ENCODE data around the gene PGAP6.
"Not testable (repeated sequence)": the region's sequence is repeated elsewhere in the genome, so short reads cannot be mapped to it uniquely, and the experiment has no call there.

The PGAP6 gene

DNA sequence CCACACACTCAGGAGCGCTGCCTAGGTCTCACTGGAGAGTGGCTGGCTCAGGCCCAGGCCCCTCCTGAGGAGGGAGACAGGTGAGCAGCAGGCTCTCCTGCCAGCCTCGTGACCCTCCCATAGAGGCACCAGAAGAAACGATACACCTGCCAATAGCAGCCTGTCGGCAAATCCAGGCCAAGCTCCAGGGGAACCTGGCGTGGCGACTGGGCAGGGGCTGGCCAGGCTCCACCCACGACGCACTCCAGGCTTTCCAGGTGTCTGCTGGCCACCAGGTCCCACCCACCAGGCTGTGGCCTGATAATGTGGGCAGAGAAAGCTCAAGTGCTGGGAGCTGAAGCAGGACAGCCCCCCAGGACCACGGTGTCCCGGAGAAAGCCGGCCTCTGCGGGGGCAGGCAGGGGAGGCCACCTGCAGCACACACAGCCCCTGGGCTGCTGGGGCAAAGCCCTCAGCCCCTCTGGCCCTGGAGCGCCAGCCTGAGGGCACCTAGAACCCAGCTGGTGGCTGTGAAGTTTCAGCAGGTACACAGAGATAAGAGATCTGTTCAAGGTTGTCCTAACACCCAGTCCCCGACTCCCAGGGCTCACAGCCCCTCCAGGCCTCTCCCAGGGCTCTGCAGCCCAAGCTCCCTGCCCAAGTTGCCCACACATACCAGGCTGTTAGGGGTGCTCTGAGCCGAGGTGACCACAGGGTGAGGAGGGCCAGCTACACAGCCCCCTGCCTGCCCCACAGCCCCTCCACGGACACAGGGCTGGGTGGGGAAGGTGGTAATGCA, 2.4 kb downstream of the PGAP6 start:
- DNase-seq = no peak

DNA sequence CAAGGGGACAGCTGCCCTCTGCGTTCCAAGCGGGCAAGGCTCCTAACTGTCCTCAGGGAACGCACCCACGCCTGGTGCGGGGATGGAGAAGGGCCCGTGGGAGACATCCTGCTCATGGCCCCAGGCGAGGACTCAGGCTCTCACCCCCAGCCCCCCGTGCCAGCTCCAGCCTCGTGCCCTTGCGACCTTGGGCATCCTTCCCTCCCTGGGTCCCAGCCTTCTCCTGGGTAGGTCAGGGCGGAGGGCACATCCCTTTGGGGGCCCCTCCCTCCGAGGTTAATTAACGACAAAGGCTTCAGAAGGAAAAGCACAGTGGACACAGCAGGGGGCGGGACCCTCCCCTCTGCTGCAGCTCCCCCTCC, 3.0 kb downstream of the PGAP6 start:
- DNase-seq = no peak

GRCh38 chr16:378113-378820, 3.5 kb downstream of the PGAP6 start:
- not testable (repeated sequence) for DNase-seq

- no peak for DNase-seq
These were observed 4.3 kb downstream of the PGAP6 start for GRCh38 chr16:377419-377951.

- DNase-seq = no peak
These were observed 4.9 kb downstream of the PGAP6 start for GRCh38 chr16:376817-377418.

DNA sequence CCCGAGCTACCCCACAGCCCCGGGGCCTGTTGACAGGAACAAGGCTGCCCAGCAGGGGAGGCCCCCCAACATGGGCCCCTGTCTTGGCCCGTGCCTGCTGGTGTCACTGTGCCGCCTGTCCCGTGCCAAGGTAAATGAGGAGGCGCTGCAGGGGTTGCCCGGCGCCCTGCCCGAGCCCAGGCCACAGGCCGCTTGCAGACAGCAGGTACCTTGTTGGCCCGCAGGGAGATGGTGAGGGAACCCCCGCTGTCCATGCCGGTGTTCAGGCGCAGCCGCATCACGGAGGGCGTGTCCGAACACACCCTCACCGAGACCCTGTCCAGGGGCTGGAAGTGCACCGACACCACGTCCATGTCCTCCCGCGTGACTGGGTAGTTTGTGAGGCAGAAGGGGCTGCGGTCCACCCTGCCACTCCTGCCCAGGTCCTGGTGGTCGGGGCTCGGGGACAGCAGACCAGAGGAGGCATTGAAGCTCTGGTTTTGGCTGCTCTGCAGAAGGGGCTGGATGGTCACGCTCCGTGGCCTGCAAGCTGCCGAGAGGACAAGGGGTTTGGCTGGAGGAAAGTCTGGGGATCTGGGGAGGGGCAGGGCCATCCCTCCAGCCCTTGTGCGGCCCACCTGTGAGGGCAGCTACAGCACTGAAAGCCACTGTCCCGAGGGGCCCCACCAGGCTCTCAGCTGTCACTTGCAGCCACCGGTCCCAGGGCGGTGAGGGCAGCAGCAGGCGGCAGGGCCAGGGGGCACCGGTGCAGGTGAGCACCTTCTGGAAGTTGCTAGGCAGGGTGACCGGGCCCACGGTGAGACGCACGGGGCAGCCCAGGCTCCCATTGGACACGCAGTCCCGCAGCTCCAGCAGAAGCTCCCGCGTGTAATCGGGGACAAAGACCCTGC, 5.6 kb downstream of the PGAP6 start:
- no peak for DNase-seq

GRCh38 chr16:375212-375611, 6.6 kb downstream of the PGAP6 start:
- DNase-seq = no peak

GRCh38 chr16:374616-374926, 7.2 kb downstream of the PGAP6 start:
- DNase-seq = no peak

GRCh38 chr16:373848-374615, 7.7 kb downstream of the PGAP6 start:
- no peak for DNase-seq

DNA sequence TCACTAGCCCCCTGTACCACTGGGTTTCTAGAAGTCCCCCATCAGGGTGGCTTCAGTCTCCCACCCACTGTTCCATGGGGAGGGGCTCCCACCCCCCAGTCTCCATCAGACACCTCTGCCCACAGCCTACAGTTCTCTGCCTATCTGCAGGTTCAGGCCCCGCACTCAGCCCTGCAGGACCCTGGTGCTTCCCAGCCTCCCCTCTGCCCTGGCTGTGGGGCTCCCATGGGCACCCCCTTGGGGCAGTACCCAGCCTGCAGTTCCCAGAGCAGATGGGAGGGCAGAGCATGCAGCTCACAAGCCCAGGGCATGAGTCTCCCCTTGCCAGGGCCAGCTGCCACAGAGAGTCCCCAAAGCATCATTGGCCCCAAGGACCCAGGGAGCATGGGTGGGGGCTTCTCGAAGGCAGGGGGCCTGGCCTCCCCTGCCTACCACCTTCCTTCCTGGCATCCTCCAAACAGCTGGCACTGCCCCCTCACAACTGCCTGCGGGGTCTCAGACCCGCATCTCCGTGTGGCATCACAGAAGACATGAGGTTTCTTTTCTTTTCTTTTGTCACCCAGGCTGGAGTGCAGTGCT, 8.7 kb downstream of the PGAP6 start:
- DNase-seq = no peak

GRCh38 chr16:372302-372983, 9.3 kb downstream of the PGAP6 start:
- no peak for DNase-seq

GRCh38 chr16:371515-372301, 10.1 kb downstream of the PGAP6 start:
- no peak for DNase-seq

GRCh38 chr16:370979-371514, 10.7 kb downstream of the PGAP6 start:
- no peak for DNase-seq

GRCh38 chr16:370443-370842, 11.3 kb downstream of the PGAP6 start, which contains the start of gene MRPL28:
TSS of gene MRPL28 (minus strand) at chr16:370538. CDS start at chr16:370218, 320 bp downstream.
- DNase-seq = peak; percentile 98

GRCh38 chr16:369866-370436, 11.8 kb downstream of the PGAP6 start:
- DNase-seq = no peak

GRCh38 chr16:369275-369865, 12.4 kb downstream of the PGAP6 start:
- DNase-seq = no peak

DNA sequence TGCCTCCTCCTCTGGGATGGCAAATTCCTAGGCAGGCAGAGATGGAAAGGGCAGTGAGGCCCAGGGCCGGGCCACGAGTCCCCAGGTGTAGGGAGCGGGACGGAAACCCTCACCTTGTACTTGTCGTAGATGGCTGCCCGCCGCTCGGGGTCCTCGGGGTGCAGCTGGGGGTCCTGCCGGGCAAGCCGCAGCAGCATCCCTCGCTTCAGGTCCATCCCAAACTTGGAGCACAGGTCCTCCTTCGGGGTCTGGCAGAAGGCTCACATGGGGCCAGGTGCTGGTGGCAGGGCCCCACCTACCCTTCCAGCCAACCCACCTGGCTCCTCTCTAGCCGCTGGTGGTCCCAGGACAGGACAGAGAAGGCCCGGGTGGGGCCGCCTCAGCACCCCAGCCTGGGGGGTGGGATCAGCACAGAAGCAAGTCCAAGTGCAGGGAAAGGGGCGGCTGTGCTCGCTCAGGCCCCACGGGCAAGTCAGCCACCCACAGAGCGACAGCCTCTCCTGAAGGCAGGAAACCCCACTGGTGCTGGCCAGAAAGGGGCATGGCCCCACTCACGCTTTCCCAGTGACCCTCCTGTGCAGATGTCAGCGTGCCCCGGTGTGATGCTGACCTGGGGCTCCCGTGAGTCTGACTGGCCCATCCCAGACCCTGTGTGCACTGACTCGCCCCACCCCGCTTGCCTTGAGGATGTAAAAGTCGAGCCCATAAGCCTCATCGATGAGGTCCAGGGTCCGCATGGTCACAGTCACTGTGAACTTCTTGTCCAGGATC, 13.2 kb downstream of the PGAP6 start:
- no peak for DNase-seq

- no peak for DNase-seq
These were observed 14.4 kb downstream of the PGAP6 start for GRCh38 chr16:367333-367903.
